Erythroblast (primary cell): Measurements from ENCODE around the gene ITGB1.

Source experiments
- GATA1 ChIP-seq: IDR thresholded peaks from 2 replicates; pipeline ENCODE4 v1.6.1; 2011; ENCODE audit warnings: low read depth, mild to moderate bottlenecking, control low read depth, low read length, moderate library complexity
- POLR2A ChIP-seq: IDR thresholded peaks from 2 replicates; pipeline ENCODE4 v1.6.1; 2011; ENCODE audit warnings: mild to moderate bottlenecking, low read length

- TF ChIP-seq POLR2A (no peak), GATA1 (no peak)
Observed at GRCh38 chr10:32972460-32972859, 14.4 kb upstream of the ITGB1 start.
